ENCODE measurements around the gene LRMDA. TPM values are rescaled to one million over a fixed set of nuclear protein-coding genes. Genes with fewer than 3 reads are reported as not detected.

LRMDA gene
- total RNA-seq, 1 experiment from 2014 or later: 1.2 TPM

- Histone ChIP-seq H3K36me3 (ENCODE audit: low read depth, low read length) (no peaks in the 10 kb centered on the region), H3K4me2 (ENCODE audit: low read length) (no peak overlapping the region), H3K4me1 (ENCODE audit: insufficient read depth, low read length) (no peaks in the 10 kb centered on the region), H3F3A (ENCODE audit: low read length, unreplicated experiment) (no peaks in the 10 kb centered on the region), H3K27ac (ENCODE audit: low read length) (no peak overlapping the region), H3K27me3 (ENCODE audit: low read length) (peaks cover 3% of the 10 kb centered on the region; the same call in 1 of the 2 replicates), H3K4me3 (ENCODE audit: low read length) (no peak overlapping the region), H3K79me2 (ENCODE audit: low read length) (no peaks in the 10 kb centered on the region), H4K20me1 (ENCODE audit: low read length) (no peaks in the 10 kb centered on the region), H3K9ac (ENCODE audit: low read length) (no peak overlapping the region), H3K9me2 (replicated peaks; ENCODE audit: low read length) (0 out of 2 replicates have a peak, but pooled peaks cover 3% of the 10 kb centered on the region), H3K9me3 (ENCODE audit: low read length) (no peaks in the 10 kb centered on the region), H2AFZ (ENCODE audit: low read length) (no peak overlapping the region)
- ChIA-PET POLR2A (ENCODE audit: unreplicated experiment) (no interaction called here), CTCF (no interaction called here)
- intact Hi-C loops (cut with micrococcal nuclease): no loop called here
- DNase-seq (no peak), ATAC-seq (no peak)
- TF ChIP-seq CTCF (conservative IDR thresholded peaks at IDR 0.05; ENCODE audit: low read depth, low read length) (no peak), EZH2 (IDR thresholded peaks at IDR 0.05; ENCODE audit: low read length, unreplicated experiment) (no peak), EZH2phosphoT487 (IDR thresholded peaks at IDR 0.05; ENCODE audit: borderline replicate concordance, low read length) (no peak)
- no TSS peak for BruUV-seq (replicated peaks)
Measured at GRCh38 chr10:76398043-76398710, 966.8 kb downstream of the LRMDA start.

- H3K79me2 ChIP-seq (ENCODE audit: low read length): no peaks in the 10 kb centered on the region
- 0 out of 2 replicates have a peak, but pooled peaks cover 2% of the 10 kb centered on the region for H3K9me2 ChIP-seq (replicated peaks; ENCODE audit: low read length)
- TF ChIP-seq CTCF (conservative IDR thresholded peaks at IDR 0.05; ENCODE audit: low read depth, low read length) (no peak), EZH2phosphoT487 (IDR thresholded peaks at IDR 0.05; ENCODE audit: borderline replicate concordance, low read length) (no peak), EZH2 (IDR thresholded peaks at IDR 0.05; ENCODE audit: low read length, unreplicated experiment) (no peak)
- H3K36me3 ChIP-seq (ENCODE audit: low read depth, low read length): no peaks in the 10 kb centered on the region
- H4K20me1 ChIP-seq (ENCODE audit: low read length): no peaks in the 10 kb centered on the region
- no TSS peak for BruUV-seq (replicated peaks)
- H3K27me3 ChIP-seq (ENCODE audit: low read length): peaks cover 3% of the 10 kb centered on the region; the same call in 1 of the 2 replicates
- CTCF ChIA-PET: no interaction called here
- POLR2A ChIA-PET (ENCODE audit: unreplicated experiment): no interaction called here
- intact Hi-C loops (cut with micrococcal nuclease): no loop called here
- H3K9me3 ChIP-seq (ENCODE audit: low read length): no peaks in the 10 kb centered on the region
- ATAC-seq (no peak), DNase-seq (no peak)
- H3K9ac ChIP-seq (ENCODE audit: low read length): no peak overlapping the region
- H3K27ac ChIP-seq (ENCODE audit: low read length): no peak overlapping the region
- H2AFZ ChIP-seq (ENCODE audit: low read length): no peak overlapping the region
- no peak overlapping the region for H3K4me3 ChIP-seq (ENCODE audit: low read length)
- H3K4me1 ChIP-seq (ENCODE audit: insufficient read depth, low read length): no peaks in the 10 kb centered on the region
- H3K4me2 ChIP-seq (ENCODE audit: low read length): no peak overlapping the region
- H3F3A ChIP-seq (ENCODE audit: low read length, unreplicated experiment): no peaks in the 10 kb centered on the region
Measured at GRCh38 chr10:76399226-76399625, 967.8 kb downstream of the LRMDA start.

GRCh38 chr10:76401006-76401405, 969.6 kb downstream of the LRMDA start:
- ChIA-PET POLR2A (ENCODE audit: unreplicated experiment) (no interaction called here), CTCF (no interaction called here)
- H4K20me1 ChIP-seq (ENCODE audit: low read length): no peaks in the 10 kb centered on the region
- no peak overlapping the region for H3K4me2 ChIP-seq (ENCODE audit: low read length)
- no peak for TF ChIP-seq EZH2phosphoT487 (IDR thresholded peaks at IDR 0.05; ENCODE audit: borderline replicate concordance, low read length)
- no peak for TF ChIP-seq EZH2 (IDR thresholded peaks at IDR 0.05; ENCODE audit: low read length, unreplicated experiment)
- no peak for TF ChIP-seq CTCF (conservative IDR thresholded peaks at IDR 0.05; ENCODE audit: low read depth, low read length)
- H3F3A ChIP-seq (ENCODE audit: low read length, unreplicated experiment): no peaks in the 10 kb centered on the region
- H3K36me3 ChIP-seq (ENCODE audit: low read depth, low read length): no peaks in the 10 kb centered on the region
- no peak overlapping the region for H3K9ac ChIP-seq (ENCODE audit: low read length)
- no peaks in the 10 kb centered on the region for H3K4me1 ChIP-seq (ENCODE audit: insufficient read depth, low read length)
- no TSS peak for BruUV-seq (replicated peaks)
- intact Hi-C loops (cut with micrococcal nuclease): no loop called here
- no peaks in the 10 kb centered on the region for H3K9me3 ChIP-seq (ENCODE audit: low read length)
- ATAC-seq: no peak
- peaks cover 20% of the 10 kb centered on the region; the same call in 1 of the 2 replicates for H3K27me3 ChIP-seq (ENCODE audit: low read length)
- no peaks in the 10 kb centered on the region for H3K9me2 ChIP-seq (replicated peaks; ENCODE audit: low read length)
- H3K27ac ChIP-seq (ENCODE audit: low read length): no peak overlapping the region
- no peaks in the 10 kb centered on the region for H3K79me2 ChIP-seq (ENCODE audit: low read length)
- H3K4me3 ChIP-seq (ENCODE audit: low read length): no peak overlapping the region
- no peak overlapping the region for H2AFZ ChIP-seq (ENCODE audit: low read length)
- DNase-seq: no peak
